Colonic mucosa (tissue), 4 donors: ENCODE results near the gene KRTAP10-3. TPM values are rescaled to one million over a fixed set of nuclear protein-coding genes. Genes with fewer than 3 reads are reported as not detected.

ENCODE experiments used
- DNase-seq: peaks from one replicate; pipeline ENCODE4 v3.0.0-alpha.2; 2020
- H3K27ac ChIP-seq: fragments of 200-600 bp; one replicate; pipeline ENCODE4 v1.8.0; 2021
- H3K27me3 ChIP-seq: fragments of 200-600 bp; one replicate; pipeline ENCODE4 v1.8.0; 2021
- H3K36me3 ChIP-seq: fragments of 200-600 bp; one replicate; pipeline ENCODE4 v1.8.0; 2021
- H3K4me1 ChIP-seq: fragments of 200-600 bp; one replicate; pipeline ENCODE4 v1.8.0; 2021; ENCODE audit warnings: mild to moderate bottlenecking
- H3K4me3 ChIP-seq: fragments of 200-600 bp; one replicate; pipeline ENCODE4 v1.8.0; 2021
- H3K9ac ChIP-seq, 2 donors: one replicate each; pipeline ENCODE4 v1.7.0; 2013; ENCODE audit warnings: control low read depth in 2 of 2, low read depth in 2 of 2, low read length in 2 of 2
- H3K9me3 ChIP-seq: fragments of 200-600 bp; one replicate; pipeline ENCODE4 v1.8.0; 2021
- intact Hi-C: fragments of 100-400 bp; cut with DNase I; formaldehyde crosslinking; loops from one replicate; pipeline ENCODE4 v1.14.1; 2022
- total RNA-seq, 2 donors: library from RNA; stranded (reverse); fragmentation: NEBNext Ultra II Directional in 1 of 2; extraction: Animal tissue kit (Norgen Biotek cat#: 25700) in 1 of 2; gene quantifications; one replicate each; pipeline ENCODE4 v1.2.1, GENCODE V29; 2021
- TF ChIP-seq, protein P1 (sequence below): fragments of 200-600 bp; IDR thresholded peaks from one replicate; pipeline ENCODE4 v1.8.0; 2022; ENCODE audit warnings: antibody characterized with exemption, mild to moderate bottlenecking
- donor health status: healthy.
- donor health status: DM: no; HTN: no; CAD: no.
- donor health status: DM: no; HTN: no; CAD: no.

Gene KRTAP10-3
- total RNA-seq, 2 donors from 2014 or later, result not detected

DNA sequence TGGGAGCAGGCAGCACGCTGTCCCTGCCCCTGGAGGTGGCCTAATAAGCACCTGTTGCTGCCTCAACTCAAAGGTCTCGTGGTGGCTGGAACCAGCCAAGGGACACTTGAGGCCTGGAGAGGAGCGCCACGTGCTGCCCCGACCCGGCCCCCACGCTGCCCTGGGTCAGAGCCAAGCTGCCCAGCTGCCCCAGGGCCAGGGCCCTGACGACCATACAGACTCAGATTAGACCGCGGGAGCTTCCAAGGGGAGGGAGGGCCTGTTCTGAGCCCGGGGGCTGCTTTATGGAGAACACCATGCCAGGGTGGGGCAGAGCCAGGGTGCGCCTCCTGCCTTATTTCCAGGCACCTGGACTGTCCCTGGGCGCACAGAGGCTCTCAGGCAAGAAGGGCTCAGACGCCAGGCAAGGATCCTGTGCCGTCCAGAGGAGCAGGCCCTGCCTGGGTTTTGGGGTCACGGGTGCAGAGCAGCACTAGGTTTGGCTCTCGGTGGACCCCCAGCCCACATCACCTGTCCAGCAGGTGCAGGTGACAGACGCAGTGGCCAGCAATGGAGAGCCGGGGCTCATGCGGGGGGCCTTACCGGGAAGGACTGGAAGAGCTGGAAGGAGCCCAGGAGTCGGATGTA lies 37.2 kb downstream of the KRTAP10-3 start:
- Histone ChIP-seq H3K4me3 (no peak overlapping the region), H3K9me3 (no peaks in the 10 kb centered on the region), H3K27me3 (no peaks in the 10 kb centered on the region), H3K9ac (no peak overlapping the region), H3K4me1 (no peaks in the 10 kb centered on the region), H3K36me3 (no peaks in the 10 kb centered on the region), H3K27ac (no peak overlapping the region)
- DNase-seq, result no peak
- intact Hi-C loops, result no loop called here
- TF ChIP-seq, protein P1, sequence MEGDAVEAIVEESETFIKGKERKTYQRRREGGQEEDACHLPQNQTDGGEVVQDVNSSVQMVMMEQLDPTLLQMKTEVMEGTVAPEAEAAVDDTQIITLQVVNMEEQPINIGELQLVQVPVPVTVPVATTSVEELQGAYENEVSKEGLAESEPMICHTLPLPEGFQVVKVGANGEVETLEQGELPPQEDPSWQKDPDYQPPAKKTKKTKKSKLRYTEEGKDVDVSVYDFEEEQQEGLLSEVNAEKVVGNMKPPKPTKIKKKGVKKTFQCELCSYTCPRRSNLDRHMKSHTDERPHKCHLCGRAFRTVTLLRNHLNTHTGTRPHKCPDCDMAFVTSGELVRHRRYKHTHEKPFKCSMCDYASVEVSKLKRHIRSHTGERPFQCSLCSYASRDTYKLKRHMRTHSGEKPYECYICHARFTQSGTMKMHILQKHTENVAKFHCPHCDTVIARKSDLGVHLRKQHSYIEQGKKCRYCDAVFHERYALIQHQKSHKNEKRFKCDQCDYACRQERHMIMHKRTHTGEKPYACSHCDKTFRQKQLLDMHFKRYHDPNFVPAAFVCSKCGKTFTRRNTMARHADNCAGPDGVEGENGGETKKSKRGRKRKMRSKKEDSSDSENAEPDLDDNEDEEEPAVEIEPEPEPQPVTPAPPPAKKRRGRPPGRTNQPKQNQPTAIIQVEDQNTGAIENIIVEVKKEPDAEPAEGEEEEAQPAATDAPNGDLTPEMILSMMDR, result no peak

DNA sequence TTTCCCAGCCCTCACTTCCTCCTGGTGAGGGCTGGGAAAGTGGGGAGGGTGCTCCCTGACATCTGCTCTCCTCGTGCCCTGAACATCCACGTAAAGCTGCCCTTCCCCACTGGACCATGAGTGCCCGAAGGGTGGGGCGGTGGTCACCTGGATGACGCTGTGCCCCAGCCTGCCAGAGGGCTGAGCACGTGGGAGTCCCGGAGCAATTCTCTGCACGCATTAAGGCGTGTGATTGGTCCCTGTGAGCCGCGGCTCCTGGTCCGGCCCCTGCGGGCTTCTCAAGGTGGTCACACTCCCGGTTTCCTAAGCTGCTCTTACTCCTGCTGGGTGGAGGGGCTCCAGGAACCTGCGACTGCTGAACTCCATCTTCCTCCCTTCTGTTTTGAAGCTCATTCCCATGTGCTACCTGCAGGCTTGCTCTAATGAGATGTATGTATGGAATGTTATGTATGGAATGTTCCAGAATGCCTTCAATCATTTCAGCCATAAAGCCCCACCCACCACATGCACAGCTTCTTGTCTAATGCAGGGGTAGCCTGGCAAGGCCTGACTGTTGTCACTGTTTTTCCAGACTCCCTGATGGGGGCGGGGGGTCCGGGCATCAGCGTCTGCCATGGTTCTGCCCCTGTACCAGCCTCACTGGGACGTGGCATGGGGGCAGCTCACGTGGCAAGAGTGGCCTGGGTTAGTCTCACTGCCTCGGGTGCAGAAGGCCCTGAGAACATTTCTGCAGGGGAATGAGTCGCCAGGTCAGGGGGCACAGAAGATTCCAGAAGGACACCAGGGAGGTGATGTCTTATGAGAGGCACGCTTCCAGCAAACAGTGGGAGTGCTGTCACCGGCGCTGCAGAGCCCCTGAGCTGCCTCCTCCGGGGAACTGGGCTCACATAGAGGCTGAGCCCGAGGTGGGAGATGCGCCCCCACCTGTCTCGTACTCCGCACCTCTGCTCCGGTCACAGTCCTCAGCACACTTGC lies 38.0 kb downstream of the KRTAP10-3 start:
- H3K9me3 ChIP-seq, result no peaks in the 10 kb centered on the region
- no peak overlapping the region for H3K9ac ChIP-seq
- H3K27me3 ChIP-seq, result no peaks in the 10 kb centered on the region
- H3K36me3 ChIP-seq, result no peaks in the 10 kb centered on the region
- intact Hi-C loops, result no loop called here
- no peak for DNase-seq
- TF ChIP-seq, protein P1, result no peak
- no peaks in the 10 kb centered on the region for H3K4me1 ChIP-seq
- no peak overlapping the region for H3K4me3 ChIP-seq
- no peak overlapping the region for H3K27ac ChIP-seq

DNA sequence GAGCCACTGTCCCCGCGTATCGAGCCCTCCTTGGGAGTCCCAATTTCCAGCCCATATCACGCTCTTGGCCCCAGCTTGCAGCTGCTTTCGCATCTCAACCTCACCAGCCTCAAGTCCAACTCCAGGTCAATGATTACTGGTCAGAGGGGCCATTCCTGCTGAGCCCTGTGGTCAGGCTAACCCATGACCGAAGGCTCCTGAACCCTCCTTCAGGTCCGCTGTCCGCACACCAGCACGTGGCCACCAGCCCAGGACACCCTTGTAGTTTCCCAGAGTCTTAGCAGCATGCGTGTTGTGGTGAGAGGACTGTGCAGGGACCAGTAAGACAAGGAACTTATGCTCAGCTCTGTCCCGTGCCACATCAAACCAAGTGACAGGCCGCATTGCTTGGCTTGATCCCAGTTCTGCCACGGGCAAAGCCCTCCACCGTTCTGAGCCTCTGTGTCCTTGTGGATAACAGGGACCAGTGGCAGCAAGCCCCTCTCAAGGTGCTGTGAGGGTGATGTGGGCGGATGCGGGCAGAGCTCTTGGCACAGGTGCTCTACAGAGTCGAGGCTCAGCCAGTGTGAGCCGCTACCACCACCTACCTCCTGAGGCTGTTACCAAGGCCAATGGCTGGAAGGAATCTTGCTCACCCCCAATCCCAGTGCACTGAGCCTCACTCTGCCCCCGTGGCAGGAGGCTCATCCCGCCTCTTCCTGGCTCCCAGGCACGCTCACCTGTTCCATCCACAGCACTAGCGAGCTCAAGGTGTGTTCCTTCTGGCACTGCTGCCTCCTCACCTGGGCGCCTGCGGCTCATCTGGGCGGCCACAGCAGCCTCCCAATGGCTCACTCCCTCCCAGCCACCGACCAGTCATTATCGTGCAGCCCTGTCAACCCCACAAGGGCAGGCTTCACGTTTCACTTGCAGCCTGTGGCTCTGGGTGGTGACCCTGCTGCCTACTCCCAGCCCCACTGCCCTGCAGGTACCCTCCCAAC lies 39.0 kb downstream of the KRTAP10-3 start:
- intact Hi-C loops, result no loop called here
- H3K36me3 ChIP-seq, result no peaks in the 10 kb centered on the region
- H3K27me3 ChIP-seq, result no peaks in the 10 kb centered on the region
- H3K4me1 ChIP-seq, result no peaks in the 10 kb centered on the region
- TF ChIP-seq, protein P1, result no peak
- no peak for DNase-seq
- no peaks in the 10 kb centered on the region for H3K9me3 ChIP-seq
- no peak overlapping the region for H3K27ac ChIP-seq
- no peak overlapping the region for H3K4me3 ChIP-seq
- no peak overlapping the region for H3K9ac ChIP-seq

DNA sequence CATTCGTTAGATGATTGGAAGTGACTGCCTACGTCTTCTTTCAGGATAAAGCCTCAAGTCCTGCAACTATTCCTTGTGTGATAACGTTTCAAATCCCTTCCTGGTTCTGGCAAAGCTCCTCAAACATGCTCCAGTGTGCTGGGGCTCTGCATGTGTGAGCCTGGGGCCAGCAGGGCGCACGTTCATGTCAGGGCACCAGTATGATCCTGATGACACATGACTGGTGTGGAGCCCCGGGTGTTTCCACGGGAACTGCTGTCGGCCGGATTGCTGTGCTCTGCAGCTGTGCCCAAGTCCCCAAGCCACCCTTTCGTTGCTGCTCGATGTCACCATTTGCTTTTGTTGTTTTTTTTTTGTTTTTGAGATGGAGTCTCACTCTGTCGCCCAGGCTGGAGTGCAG lies 39.9 kb downstream of the KRTAP10-3 start:
- H3K27me3 ChIP-seq, result no peaks in the 10 kb centered on the region
- intact Hi-C loops, result no loop called here
- no peak overlapping the region for H3K9ac ChIP-seq
- H3K36me3 ChIP-seq, result no peaks in the 10 kb centered on the region
- TF ChIP-seq, protein P1, result no peak
- H3K4me1 ChIP-seq, result no peaks in the 10 kb centered on the region
- DNase-seq, result no peak
- H3K9me3 ChIP-seq, result no peaks in the 10 kb centered on the region
- no peak overlapping the region for H3K27ac ChIP-seq
- H3K4me3 ChIP-seq, result no peak overlapping the region
